ENCODE measurements around the gene DUSP7. TPM values are rescaled to one million over a fixed set of nuclear protein-coding genes. Genes with fewer than 3 reads are reported as not detected.
A peak's percentile ranks its signal among the peaks of the same experiment; 100 is the strongest.

DUSP7 gene
- total and polyA plus RNA-seq, 5 donors from 2014 or later, result 3.0 to 12.7 (median 3.5) TPM

DNA sequence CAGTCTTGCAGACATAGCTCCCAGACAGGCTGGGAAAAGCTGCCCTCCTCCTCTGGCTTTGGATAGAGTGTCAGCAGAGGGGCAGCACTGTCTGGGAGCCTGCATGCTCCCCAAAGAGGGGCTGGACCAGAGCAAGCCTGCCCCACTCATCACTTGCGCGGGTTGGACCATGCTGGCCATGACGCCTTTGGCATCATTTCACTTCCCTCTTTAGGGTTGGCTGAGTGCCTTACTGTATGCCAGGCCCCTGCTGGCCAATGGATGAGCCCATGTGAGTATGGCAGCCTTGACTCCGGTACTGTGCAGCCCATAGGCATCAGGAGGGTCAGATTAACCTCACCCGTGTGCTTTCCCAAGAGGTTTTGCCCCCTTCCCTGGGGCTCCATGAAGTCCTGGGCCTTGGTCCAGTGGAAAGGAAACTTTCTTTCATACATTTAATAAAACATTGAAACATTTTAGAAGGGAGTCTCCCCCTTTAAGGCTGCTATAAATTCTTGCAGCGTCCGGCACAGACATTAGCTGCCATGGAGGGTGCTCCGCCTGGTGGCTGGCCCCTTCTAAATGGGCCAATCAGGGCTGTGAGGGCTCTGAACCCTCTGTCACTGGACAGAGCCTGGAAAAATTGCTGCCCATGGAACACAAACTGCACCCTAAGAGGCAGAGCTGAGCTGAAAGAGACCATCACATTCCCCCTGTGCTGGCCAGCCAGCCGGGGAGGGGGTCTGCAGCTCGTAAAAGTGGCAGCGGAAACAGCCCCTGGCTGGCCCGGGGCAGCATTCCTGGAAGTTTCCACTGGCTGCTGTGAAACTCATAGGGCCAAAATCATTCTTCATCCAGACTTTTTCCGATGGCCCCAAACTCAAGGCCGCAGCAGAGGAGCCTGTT is 20.8 kb upstream of the DUSP7 start:
- no peak overlapping the region for H3K27ac Mint-ChIP-seq
- Histone ChIP-seq H3K36me3 (ENCODE audit: control insufficient read depth, insufficient read depth, low read length) (no peaks in the 10 kb centered on the region), H3K9me3 (ENCODE audit: control insufficient read depth in 2 of 2, low read length in 2 of 2) (no peaks in the 10 kb centered on the region), H3K4me1 (ENCODE audit: control insufficient read depth, insufficient read depth, low read length, poor library complexity, severe bottlenecking) (no peaks in the 10 kb centered on the region), H3K27ac (ENCODE audit: insufficient read depth, low read length, poor library complexity, severe bottlenecking) (no peak overlapping the region), H3K4me3 (ENCODE audit: low read depth, low read length) (no peak overlapping the region), H3K27me3 (ENCODE audit: control insufficient read depth, insufficient read depth, low read length) (no peaks in the 10 kb centered on the region)
- no peaks in the 10 kb centered on the region for H3K4me1 Mint-ChIP-seq
- DNase-seq (no peak), ATAC-seq (ENCODE audit: low read depth in 2 of 2) (no peak)
- H3K27me3 Mint-ChIP-seq, result no peaks in the 10 kb centered on the region
- H3K9me3 Mint-ChIP-seq, result no peaks in the 10 kb centered on the region
- H3K4me3 Mint-ChIP-seq, result no peak overlapping the region
- H3K36me3 Mint-ChIP-seq, result no peaks in the 10 kb centered on the region

GRCh38 chr3:52073490-52073889 is 17.1 kb upstream of the DUSP7 start:
- H3K27ac ChIP-seq (ENCODE audit: insufficient read depth, low read length, poor library complexity, severe bottlenecking), result no peak overlapping the region

GRCh38 chr3:52072471-52072870 is 16.1 kb upstream of the DUSP7 start:
- Histone ChIP-seq H3K27ac (ENCODE audit: insufficient read depth, low read length, poor library complexity, severe bottlenecking) (no peak overlapping the region), H3K36me3 (ENCODE audit: control insufficient read depth, insufficient read depth, low read length) (no peaks in the 10 kb centered on the region), H3K27me3 (ENCODE audit: control insufficient read depth, insufficient read depth, low read length) (no peaks in the 10 kb centered on the region), H3K4me1 (ENCODE audit: control insufficient read depth, insufficient read depth, low read length, poor library complexity, severe bottlenecking) (no peaks in the 10 kb centered on the region), H3K4me3 (ENCODE audit: low read depth, low read length) (no peak overlapping the region), H3K9me3 (ENCODE audit: control insufficient read depth in 2 of 2, low read length in 2 of 2) (no peaks in the 10 kb centered on the region)
- Mint-ChIP-seq H3K27me3 (no peaks in the 10 kb centered on the region), H3K9me3 (no peaks in the 10 kb centered on the region), H3K4me1 (no peaks in the 10 kb centered on the region), H3K27ac (no peak overlapping the region), H3K4me3 (no peak overlapping the region), H3K36me3 (no peaks in the 10 kb centered on the region)
- ATAC-seq (ENCODE audit: low read depth in 2 of 2), result no peak
- no peak for DNase-seq

More at GRCh38 chr3:52073490-52073889, 17.1 kb upstream of the DUSP7 start:
- H3K27ac Mint-ChIP-seq, result no peak overlapping the region
- ATAC-seq (ENCODE audit: low read depth in 2 of 2), result no peak
- H3K9me3 Mint-ChIP-seq, result no peaks in the 10 kb centered on the region
- H3K27me3 ChIP-seq (ENCODE audit: control insufficient read depth, insufficient read depth, low read length), result no peaks in the 10 kb centered on the region
- H3K36me3 Mint-ChIP-seq, result no peaks in the 10 kb centered on the region
- H3K36me3 ChIP-seq (ENCODE audit: control insufficient read depth, insufficient read depth, low read length), result no peaks in the 10 kb centered on the region
- H3K4me3 Mint-ChIP-seq, result no peak overlapping the region
- H3K4me1 ChIP-seq (ENCODE audit: control insufficient read depth, insufficient read depth, low read length, poor library complexity, severe bottlenecking), result no peaks in the 10 kb centered on the region
- H3K4me3 ChIP-seq (ENCODE audit: low read depth, low read length), result no peak overlapping the region
- DNase-seq, result no peak
- H3K27me3 Mint-ChIP-seq, result no peaks in the 10 kb centered on the region
- H3K4me1 Mint-ChIP-seq, result no peaks in the 10 kb centered on the region
- H3K9me3 ChIP-seq (ENCODE audit: control insufficient read depth in 2 of 2, low read length in 2 of 2), result no peaks in the 10 kb centered on the region

DNA sequence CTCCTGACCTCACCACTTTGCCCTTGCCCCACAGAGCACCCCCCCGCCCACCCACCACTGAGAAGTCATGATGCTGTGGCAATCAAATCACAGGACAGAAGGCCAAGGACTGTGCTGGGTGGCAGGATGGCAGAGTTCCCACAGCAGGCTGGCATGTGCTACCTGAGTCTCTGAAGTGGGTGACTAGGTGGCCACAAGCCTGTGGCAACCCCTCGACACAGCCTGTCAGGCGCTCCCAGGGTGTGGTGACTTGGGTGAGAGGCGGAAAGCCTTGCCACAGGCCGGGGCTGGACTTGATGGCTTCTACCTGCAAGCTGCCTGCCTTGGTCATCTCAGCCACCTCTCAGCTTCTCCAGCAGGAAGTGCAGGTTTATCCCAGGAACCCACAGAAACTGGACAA is 15.6 kb upstream of the DUSP7 start:
- no peak overlapping the region for H3K4me3 ChIP-seq (ENCODE audit: low read depth, low read length)

GRCh38 chr3:52070724-52071621 is 14.6 kb upstream of the DUSP7 start:
- H3K9me3 Mint-ChIP-seq, result no peaks in the 10 kb centered on the region
- no peaks in the 10 kb centered on the region for H3K27me3 ChIP-seq (ENCODE audit: control insufficient read depth, insufficient read depth, low read length)
- ATAC-seq (ENCODE audit: low read depth in 2 of 2) (no peak), DNase-seq (no peak)
- no peak overlapping the region for H3K27ac ChIP-seq (ENCODE audit: insufficient read depth, low read length, poor library complexity, severe bottlenecking)
- no peaks in the 10 kb centered on the region for H3K36me3 Mint-ChIP-seq
- H3K27ac Mint-ChIP-seq, result peak overlapping the region in 1 of 3 donors; percentile 44
- H3K4me3 ChIP-seq (ENCODE audit: low read depth, low read length), result no peak overlapping the region
- H3K4me1 Mint-ChIP-seq, result no peaks in the 10 kb centered on the region
- H3K27me3 Mint-ChIP-seq, result no peaks in the 10 kb centered on the region
- H3K4me1 ChIP-seq (ENCODE audit: control insufficient read depth, insufficient read depth, low read length, poor library complexity, severe bottlenecking), result no peaks in the 10 kb centered on the region
- no peaks in the 10 kb centered on the region for H3K9me3 ChIP-seq (ENCODE audit: control insufficient read depth in 2 of 2, low read length in 2 of 2)
- no peak overlapping the region for H3K4me3 Mint-ChIP-seq
- no peaks in the 10 kb centered on the region for H3K36me3 ChIP-seq (ENCODE audit: control insufficient read depth, insufficient read depth, low read length)

More for the DNA sequence above, 15.6 kb upstream of the DUSP7 start:
- no peak for ATAC-seq (ENCODE audit: low read depth in 2 of 2)
- H3K27ac Mint-ChIP-seq, result no peak overlapping the region
- H3K4me3 Mint-ChIP-seq, result no peak overlapping the region
- H3K4me1 Mint-ChIP-seq, result no peaks in the 10 kb centered on the region
- no peaks in the 10 kb centered on the region for H3K4me1 ChIP-seq (ENCODE audit: control insufficient read depth, insufficient read depth, low read length, poor library complexity, severe bottlenecking)
- H3K27me3 ChIP-seq (ENCODE audit: control insufficient read depth, insufficient read depth, low read length), result no peaks in the 10 kb centered on the region
- H3K27me3 Mint-ChIP-seq, result no peaks in the 10 kb centered on the region
- H3K27ac ChIP-seq (ENCODE audit: insufficient read depth, low read length, poor library complexity, severe bottlenecking), result no peak overlapping the region
- no peak for DNase-seq
- no peaks in the 10 kb centered on the region for H3K9me3 Mint-ChIP-seq
- H3K36me3 ChIP-seq (ENCODE audit: control insufficient read depth, insufficient read depth, low read length), result no peaks in the 10 kb centered on the region
- H3K36me3 Mint-ChIP-seq, result no peaks in the 10 kb centered on the region
- H3K9me3 ChIP-seq (ENCODE audit: control insufficient read depth in 2 of 2, low read length in 2 of 2), result no peaks in the 10 kb centered on the region

DNA sequence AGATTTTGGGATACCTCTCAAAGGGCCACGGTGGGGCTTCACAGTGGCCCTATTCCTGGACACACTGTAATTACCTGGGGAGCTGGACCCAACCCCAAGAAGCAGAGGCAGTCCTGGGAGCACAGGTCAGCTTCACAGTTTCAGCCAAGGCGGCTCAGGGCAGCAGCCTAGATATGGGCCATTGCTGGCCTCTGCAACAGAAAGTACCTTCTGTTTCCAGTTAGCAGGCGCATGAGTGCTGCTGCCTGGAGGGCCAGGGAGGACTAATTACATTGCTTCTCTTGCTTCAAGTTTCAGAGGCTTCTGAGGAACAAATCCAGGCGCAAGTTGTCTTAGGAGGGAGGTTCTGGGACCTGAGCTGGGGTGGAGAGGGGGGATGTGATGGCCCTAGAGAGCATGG is 13.5 kb upstream of the DUSP7 start:
- Mint-ChIP-seq H3K27ac (no peak overlapping the region), H3K4me3 (no peak overlapping the region), H3K9me3 (no peaks in the 10 kb centered on the region), H3K4me1 (no peaks in the 10 kb centered on the region), H3K36me3 (no peaks in the 10 kb centered on the region), H3K27me3 (no peaks in the 10 kb centered on the region)
- H3K36me3 ChIP-seq (ENCODE audit: control insufficient read depth, insufficient read depth, low read length), result no peaks in the 10 kb centered on the region
- DNase-seq (no peak), ATAC-seq (ENCODE audit: low read depth in 2 of 2) (no peak)
- H3K27ac ChIP-seq (ENCODE audit: insufficient read depth, low read length, poor library complexity, severe bottlenecking), result no peak overlapping the region
- no peaks in the 10 kb centered on the region for H3K27me3 ChIP-seq (ENCODE audit: control insufficient read depth, insufficient read depth, low read length)
- H3K9me3 ChIP-seq (ENCODE audit: control insufficient read depth in 2 of 2, low read length in 2 of 2), result no peaks in the 10 kb centered on the region
- H3K4me3 ChIP-seq (ENCODE audit: low read depth, low read length), result no peak overlapping the region
- no peaks in the 10 kb centered on the region for H3K4me1 ChIP-seq (ENCODE audit: control insufficient read depth, insufficient read depth, low read length, poor library complexity, severe bottlenecking)

- no peaks in the 10 kb centered on the region for H3K27me3 ChIP-seq (ENCODE audit: control insufficient read depth, insufficient read depth, low read length)
- H3K36me3 ChIP-seq (ENCODE audit: control insufficient read depth, insufficient read depth, low read length), result no peaks in the 10 kb centered on the region
- ATAC-seq (ENCODE audit: low read depth in 2 of 2), result no peak
- Mint-ChIP-seq H3K27ac (peak overlapping the region in 2 of 3 donors; percentile 52 to 78), H3K4me3 (no peak overlapping the region), H3K4me1 (no peaks in the 10 kb centered on the region), H3K27me3 (no peaks in the 10 kb centered on the region), H3K9me3 (no peaks in the 10 kb centered on the region), H3K36me3 (no peaks in the 10 kb centered on the region)
- no peaks in the 10 kb centered on the region for H3K9me3 ChIP-seq (ENCODE audit: control insufficient read depth in 2 of 2, low read length in 2 of 2)
- no peak overlapping the region for H3K27ac ChIP-seq (ENCODE audit: insufficient read depth, low read length, poor library complexity, severe bottlenecking)
- DNase-seq, result no peak
- no peaks in the 10 kb centered on the region for H3K4me1 ChIP-seq (ENCODE audit: control insufficient read depth, insufficient read depth, low read length, poor library complexity, severe bottlenecking)
- H3K4me3 ChIP-seq (ENCODE audit: low read depth, low read length), result no peak overlapping the region
Measured at GRCh38 chr3:52069135-52069534, 12.8 kb upstream of the DUSP7 start.
